Fibroblast of pulmonary artery (primary cell): ENCODE data around the gene CNOT2.

Experiments used
- DNase-seq: peaks from one replicate; pipeline ENCODE4 v3.0.0-alpha.2; 2010; ENCODE audit warnings: low read depth
- H3K4me3 ChIP-seq: replicated peaks from 2 replicates; pipeline ENCODE4 v1.5.1; 2011; ENCODE audit warnings: low read depth, mild to moderate bottlenecking, control low read depth, low read length, moderate library complexity
- CTCF ChIP-seq: IDR thresholded peaks from 2 replicates; pipeline ENCODE4 v1.5.1; 2011; ENCODE audit warnings: mild to moderate bottlenecking, control low read depth, low read length, inconsistent platforms; ENCODE audit errors: missing control alignments

CNOT2 gene

GRCh38 chr12:70402597-70402996 lies 159.4 kb downstream of the CNOT2 start:
- no peak overlapping the region for H3K4me3 ChIP-seq
- DNase-seq, result peak; percentile 33

DNA sequence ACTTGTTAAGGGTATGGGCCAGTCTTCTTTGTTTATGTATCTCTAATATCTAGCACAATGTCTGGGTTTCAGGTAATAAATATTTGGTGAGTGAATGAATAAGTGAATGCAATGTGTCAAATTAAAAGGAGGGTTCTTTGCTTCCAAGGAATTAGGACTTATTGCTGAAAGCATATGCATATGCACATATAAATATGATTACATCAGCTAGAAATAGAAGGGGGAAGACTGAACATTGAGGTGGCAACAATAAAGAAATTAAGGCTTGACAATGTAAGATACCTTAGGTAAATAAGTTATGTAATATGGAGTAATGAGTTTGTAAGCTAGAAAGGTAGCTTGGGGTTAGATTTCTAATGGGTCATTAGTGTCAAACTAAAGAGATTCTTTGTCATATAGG lies 160.6 kb downstream of the CNOT2 start:
- no peak overlapping the region for H3K4me3 ChIP-seq
- no peak for TF ChIP-seq CTCF
- no peak for DNase-seq

More at GRCh38 chr12:70402597-70402996, 159.4 kb downstream of the CNOT2 start:
- peak; percentile 14 for TF ChIP-seq CTCF
